ENCODE measurements around the gene AQP6. TPM values are rescaled to one million over a fixed set of nuclear protein-coding genes. Genes with fewer than 3 reads are reported as not detected.

The AQP6 gene
- total and polyA plus RNA-seq, 2 experiments from 2014 or later, result 0.23 TPM; not detected in 1

DNA sequence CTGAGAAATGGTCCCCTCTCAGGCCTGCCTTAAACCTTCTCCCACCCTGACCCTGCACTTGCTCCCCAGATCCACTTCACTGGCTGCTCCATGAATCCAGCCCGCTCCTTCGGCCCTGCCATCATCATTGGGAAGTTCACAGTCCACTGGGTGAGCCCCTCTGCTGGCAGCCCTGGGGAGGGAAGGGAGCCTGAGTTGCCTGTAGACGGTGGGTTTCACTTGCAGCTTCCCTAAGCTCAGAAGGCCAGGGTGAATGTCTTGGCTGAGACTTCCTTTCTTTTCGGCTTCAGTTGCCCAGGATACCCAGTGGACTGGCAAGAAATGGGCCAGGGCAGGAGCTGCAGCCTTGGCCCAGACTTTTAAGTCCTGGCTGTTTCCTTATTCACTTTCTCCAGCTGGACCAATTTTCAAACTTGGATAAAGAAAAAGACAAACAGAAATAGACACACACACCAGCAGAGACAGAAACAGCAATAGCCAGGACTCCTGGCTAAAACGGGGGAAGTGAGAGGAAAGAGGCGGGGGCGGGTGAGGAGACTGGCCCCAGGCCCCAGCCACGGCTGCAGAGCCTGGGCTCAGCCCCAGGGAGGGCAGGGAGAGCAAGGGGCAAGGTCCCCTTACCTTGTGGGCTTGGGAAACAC lies 2.0 kb downstream of the AQP6 start:
- H3K27ac ChIP-seq, result no peak overlapping the region
- H3K9me2 ChIP-seq (replicated peaks; ENCODE audit: insufficient read depth), result no peaks in the 10 kb centered on the region
- H2AFZ ChIP-seq, result no peak overlapping the region
- H3K4me3 ChIP-seq, result no peak overlapping the region
- DNase-seq (ENCODE audit: low spot score), result no peak
- no peaks in the 10 kb centered on the region for H3K79me2 ChIP-seq
- H3K4me1 ChIP-seq (ENCODE audit: insufficient read depth), result peaks cover 9% of the 10 kb centered on the region
- H3K9me3 ChIP-seq (ENCODE audit: low read depth), result no peaks in the 10 kb centered on the region
- no peaks in the 10 kb centered on the region for H4K20me1 ChIP-seq (ENCODE audit: insufficient read depth, poor library complexity, severe bottlenecking)
- H3K4me2 ChIP-seq, result no peak overlapping the region
- WGBS (ENCODE audit: low lambda C conversion rate, missing lambda C conversion rate), result 78% methylated on average over 8 of the region's 8 CpGs
- TF ChIP-seq EZH2phosphoT487 (IDR thresholded peaks at IDR 0.05; ENCODE audit: low read depth, severe bottlenecking, unreplicated experiment), result no peak
- TF ChIP-seq EZH2 (IDR thresholded peaks at IDR 0.05; ENCODE audit: borderline replicate concordance), result no peak
- TF ChIP-seq, protein P1, sequence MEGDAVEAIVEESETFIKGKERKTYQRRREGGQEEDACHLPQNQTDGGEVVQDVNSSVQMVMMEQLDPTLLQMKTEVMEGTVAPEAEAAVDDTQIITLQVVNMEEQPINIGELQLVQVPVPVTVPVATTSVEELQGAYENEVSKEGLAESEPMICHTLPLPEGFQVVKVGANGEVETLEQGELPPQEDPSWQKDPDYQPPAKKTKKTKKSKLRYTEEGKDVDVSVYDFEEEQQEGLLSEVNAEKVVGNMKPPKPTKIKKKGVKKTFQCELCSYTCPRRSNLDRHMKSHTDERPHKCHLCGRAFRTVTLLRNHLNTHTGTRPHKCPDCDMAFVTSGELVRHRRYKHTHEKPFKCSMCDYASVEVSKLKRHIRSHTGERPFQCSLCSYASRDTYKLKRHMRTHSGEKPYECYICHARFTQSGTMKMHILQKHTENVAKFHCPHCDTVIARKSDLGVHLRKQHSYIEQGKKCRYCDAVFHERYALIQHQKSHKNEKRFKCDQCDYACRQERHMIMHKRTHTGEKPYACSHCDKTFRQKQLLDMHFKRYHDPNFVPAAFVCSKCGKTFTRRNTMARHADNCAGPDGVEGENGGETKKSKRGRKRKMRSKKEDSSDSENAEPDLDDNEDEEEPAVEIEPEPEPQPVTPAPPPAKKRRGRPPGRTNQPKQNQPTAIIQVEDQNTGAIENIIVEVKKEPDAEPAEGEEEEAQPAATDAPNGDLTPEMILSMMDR (IDR thresholded peaks at IDR 0.05; ENCODE audit: poor library complexity), result no peak
- H3K36me3 ChIP-seq (replicated peaks; ENCODE audit: insufficient read depth, low read depth), result no peaks in the 10 kb centered on the region
- peaks cover 4% of the 10 kb centered on the region for H3K27me3 ChIP-seq

DNA sequence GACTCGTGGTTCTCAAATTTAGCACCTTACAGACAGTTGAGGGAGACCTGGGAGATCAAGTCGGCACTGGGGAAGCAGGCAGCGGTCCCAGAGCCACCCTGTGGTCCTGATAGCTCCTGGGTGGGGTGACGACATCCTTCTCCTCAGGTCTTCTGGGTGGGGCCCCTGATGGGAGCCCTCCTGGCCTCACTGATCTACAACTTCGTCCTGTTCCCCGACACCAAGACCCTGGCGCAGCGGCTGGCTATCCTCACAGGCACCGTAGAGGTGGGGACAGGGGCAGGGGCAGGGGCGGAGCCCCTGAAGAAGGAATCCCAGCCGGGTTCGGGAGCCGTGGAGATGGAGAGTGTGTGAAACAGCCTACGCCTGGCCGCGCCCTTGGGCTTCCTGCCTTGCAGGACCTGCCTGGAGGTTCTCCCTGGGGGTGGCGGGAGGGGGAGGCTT lies 2.6 kb downstream of the AQP6 start:
- H3K79me2 ChIP-seq, result no peaks in the 10 kb centered on the region
- DNase-seq (ENCODE audit: low spot score), result no peak
- no peaks in the 10 kb centered on the region for H4K20me1 ChIP-seq (ENCODE audit: insufficient read depth, poor library complexity, severe bottlenecking)
- no peaks in the 10 kb centered on the region for H3K9me2 ChIP-seq (replicated peaks; ENCODE audit: insufficient read depth)
- no peak overlapping the region for H3K4me2 ChIP-seq
- no peaks in the 10 kb centered on the region for H3K27me3 ChIP-seq
- no peak overlapping the region for H3K27ac ChIP-seq
- peaks cover 9% of the 10 kb centered on the region for H3K4me1 ChIP-seq (ENCODE audit: insufficient read depth)
- WGBS (ENCODE audit: low lambda C conversion rate, missing lambda C conversion rate), result 70% methylated on average over 14 of the region's 17 CpGs
- no peak for TF ChIP-seq EZH2phosphoT487 (IDR thresholded peaks at IDR 0.05; ENCODE audit: low read depth, severe bottlenecking, unreplicated experiment)
- no peak for TF ChIP-seq EZH2 (IDR thresholded peaks at IDR 0.05; ENCODE audit: borderline replicate concordance)
- TF ChIP-seq, protein P1 (IDR thresholded peaks at IDR 0.05; ENCODE audit: poor library complexity), result no peak
- no peak overlapping the region for H3K4me3 ChIP-seq
- H3K9me3 ChIP-seq (ENCODE audit: low read depth), result no peaks in the 10 kb centered on the region
- H2AFZ ChIP-seq, result no peak overlapping the region
- no peaks in the 10 kb centered on the region for H3K36me3 ChIP-seq (replicated peaks; ENCODE audit: insufficient read depth, low read depth)

DNA sequence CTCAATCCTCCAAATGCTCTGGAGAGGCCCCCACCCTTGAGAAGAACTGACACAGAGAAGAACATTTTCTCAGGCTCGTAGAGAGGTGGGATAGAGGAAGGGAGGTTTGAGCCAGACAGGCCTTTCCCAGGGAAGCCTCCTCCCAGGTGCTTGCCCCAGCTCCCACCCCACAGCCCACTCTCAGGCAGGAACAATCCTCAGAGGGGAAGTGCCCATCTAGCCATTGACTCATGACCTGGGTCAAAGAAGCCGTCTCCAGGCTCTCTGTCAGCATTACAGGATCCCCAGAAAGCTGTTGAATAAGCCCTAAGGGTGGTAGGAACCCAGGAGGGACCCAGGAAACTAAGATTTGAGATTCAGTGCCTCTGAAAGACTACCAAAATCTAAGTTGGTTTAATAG lies 3.8 kb downstream of the AQP6 start:
- Histone ChIP-seq H2AFZ (no peak overlapping the region), H3K4me3 (no peak overlapping the region), H3K27me3 (no peaks in the 10 kb centered on the region), H3K36me3 (replicated peaks; ENCODE audit: insufficient read depth, low read depth) (no peaks in the 10 kb centered on the region), H3K9me2 (replicated peaks; ENCODE audit: insufficient read depth) (no peaks in the 10 kb centered on the region), H3K9me3 (ENCODE audit: low read depth) (no peaks in the 10 kb centered on the region), H3K4me1 (ENCODE audit: insufficient read depth) (peaks cover 13% of the 10 kb centered on the region), H3K79me2 (no peaks in the 10 kb centered on the region), H3K4me2 (no peak overlapping the region), H4K20me1 (ENCODE audit: insufficient read depth, poor library complexity, severe bottlenecking) (no peaks in the 10 kb centered on the region), H3K27ac (no peak overlapping the region)
- TF ChIP-seq, protein P1 (IDR thresholded peaks at IDR 0.05; ENCODE audit: poor library complexity), result no peak
- no peak for TF ChIP-seq EZH2phosphoT487 (IDR thresholded peaks at IDR 0.05; ENCODE audit: low read depth, severe bottlenecking, unreplicated experiment)
- no peak for DNase-seq (ENCODE audit: low spot score)
- 81% methylated on average over 2 of the region's 2 CpGs for WGBS (ENCODE audit: low lambda C conversion rate, missing lambda C conversion rate)

All from hepatocyte (in vitro differentiated cells).